Activated B cell treated with CpG ODN at 0.5 μM for 24 hours (primary cell): ENCODE results near the gene C16orf87. TPM values are rescaled to one million over a fixed set of nuclear protein-coding genes. Genes with fewer than 3 reads are reported as not detected.
A peak's percentile ranks its signal among the peaks of the same experiment; 100 is the strongest.

ENCODE experiments used
- ATAC-seq: fragments of 200-7000 bp; cut with Tn5 transposase; one replicate; pipeline ENCODE4 v1.10.0; 2021; ENCODE audit warnings: low read depth, mild to moderate bottlenecking, moderate library complexity
- CTCF ChIA-PET: fragments of 350-600 bp; sonication (Branson Sonifier 250); formaldehyde crosslinking; loops from one replicate; lab custom pipeline; 2021; ENCODE audit warnings: antibody characterized with exemption; lab: Charles Lee
- POLR2A ChIA-PET: fragments of 350-600 bp; sonication (Branson Sonifier 250); formaldehyde crosslinking; loops from one replicate; lab custom pipeline; 2021; ENCODE audit warnings: antibody characterized with exemption; lab: Charles Lee
- DNase-seq: peaks from one replicate; pipeline ENCODE4 v3.0.0; 2022
- H3K27ac Mint-ChIP-seq: one replicate; pipeline ENCODE4 v1.8.0; 2020; ENCODE audit warnings: mixed read lengths
- H3K27me3 Mint-ChIP-seq: one replicate; pipeline ENCODE4 v1.8.0; 2021; ENCODE audit warnings: mixed read lengths
- H3K36me3 Mint-ChIP-seq: one replicate; pipeline ENCODE4 v1.8.0; 2021; ENCODE audit warnings: low read depth, mixed read lengths
- H3K4me1 Mint-ChIP-seq: one replicate; pipeline ENCODE4 v1.8.0; 2021; ENCODE audit warnings: mixed read lengths
- H3K4me3 Mint-ChIP-seq: one replicate; pipeline ENCODE4 v1.8.0; 2020; ENCODE audit warnings: mild to moderate bottlenecking, mixed read lengths
- H3K9me3 Mint-ChIP-seq: one replicate; pipeline ENCODE4 v1.8.0; 2020; ENCODE audit warnings: mixed read lengths
- intact Hi-C: fragments of 100-400 bp; cut with micrococcal nuclease; formaldehyde crosslinking; loops from one replicate; pipeline ENCODE4 v1.15.1; 2024
- total RNA-seq: library from RNA; stranded (reverse); gene quantifications from 2 replicates; pipeline ENCODE4 v1.2.3, GENCODE V29; 2022
- TF ChIP-seq, protein P1 (sequence below): fragments of 200-600 bp; IDR thresholded peaks from one replicate; pipeline ENCODE4 v1.8.0; 2022; ENCODE audit warnings: antibody characterized with exemption, mild to moderate bottlenecking

C16orf87 gene
- total RNA-seq, 1 donor from 2014 or later = 16.6 TPM

DNA sequence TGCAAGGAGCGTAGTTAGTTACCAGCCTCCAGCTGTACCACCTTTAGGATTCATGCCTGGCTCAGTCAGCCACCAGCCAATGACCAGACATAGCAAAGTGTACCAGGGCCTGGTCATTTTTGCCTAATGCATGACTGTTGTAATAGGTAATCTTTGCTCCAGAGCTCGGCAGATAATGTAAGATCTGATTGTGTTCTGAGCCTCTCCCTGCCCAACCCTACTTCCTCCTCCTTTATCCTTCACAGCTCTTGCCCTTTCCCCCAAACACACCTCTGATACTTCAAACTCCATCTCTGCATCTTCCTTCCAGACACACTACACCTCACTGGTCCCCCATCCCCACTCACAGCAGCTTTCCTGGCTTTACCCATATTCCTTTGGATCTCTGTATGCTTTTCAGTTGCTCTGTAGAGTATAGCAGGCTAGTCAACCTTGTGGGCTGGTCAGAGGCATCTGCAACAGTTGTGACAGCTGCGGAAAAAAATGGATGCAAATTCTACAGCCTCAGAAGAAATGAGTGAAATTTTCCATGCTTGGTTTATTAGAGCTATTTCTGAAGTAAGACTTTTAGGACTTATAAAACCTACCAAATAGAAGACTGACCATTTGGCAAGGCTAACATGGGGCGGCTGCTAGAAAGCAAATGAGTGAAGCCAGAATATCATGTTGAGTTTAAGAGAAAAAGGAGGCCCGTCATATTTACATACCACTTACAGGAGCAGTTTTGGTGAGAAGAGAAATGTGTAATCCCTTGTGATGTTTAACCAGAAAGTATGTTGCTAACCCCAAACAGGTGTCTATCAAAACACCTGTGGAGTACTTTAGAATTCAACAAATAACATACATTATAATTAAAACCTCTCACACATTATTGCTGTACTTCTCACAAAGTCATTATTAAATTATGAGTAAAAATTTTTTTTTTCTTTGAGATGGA is 19.9 kb upstream of the C16orf87 start:
- no peaks in the 10 kb centered on the region for H3K9me3 Mint-ChIP-seq
- peak overlapping the region; percentile 81 for H3K27ac Mint-ChIP-seq
- no peaks in the 10 kb centered on the region for H3K36me3 Mint-ChIP-seq
- TF ChIP-seq, protein P1, sequence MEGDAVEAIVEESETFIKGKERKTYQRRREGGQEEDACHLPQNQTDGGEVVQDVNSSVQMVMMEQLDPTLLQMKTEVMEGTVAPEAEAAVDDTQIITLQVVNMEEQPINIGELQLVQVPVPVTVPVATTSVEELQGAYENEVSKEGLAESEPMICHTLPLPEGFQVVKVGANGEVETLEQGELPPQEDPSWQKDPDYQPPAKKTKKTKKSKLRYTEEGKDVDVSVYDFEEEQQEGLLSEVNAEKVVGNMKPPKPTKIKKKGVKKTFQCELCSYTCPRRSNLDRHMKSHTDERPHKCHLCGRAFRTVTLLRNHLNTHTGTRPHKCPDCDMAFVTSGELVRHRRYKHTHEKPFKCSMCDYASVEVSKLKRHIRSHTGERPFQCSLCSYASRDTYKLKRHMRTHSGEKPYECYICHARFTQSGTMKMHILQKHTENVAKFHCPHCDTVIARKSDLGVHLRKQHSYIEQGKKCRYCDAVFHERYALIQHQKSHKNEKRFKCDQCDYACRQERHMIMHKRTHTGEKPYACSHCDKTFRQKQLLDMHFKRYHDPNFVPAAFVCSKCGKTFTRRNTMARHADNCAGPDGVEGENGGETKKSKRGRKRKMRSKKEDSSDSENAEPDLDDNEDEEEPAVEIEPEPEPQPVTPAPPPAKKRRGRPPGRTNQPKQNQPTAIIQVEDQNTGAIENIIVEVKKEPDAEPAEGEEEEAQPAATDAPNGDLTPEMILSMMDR = no peak
- H3K4me1 Mint-ChIP-seq = peaks cover 17% of the 10 kb centered on the region
- POLR2A ChIA-PET = interaction anchor here (0.9 kb wide), 1 partner anchor 190 kb away, joined by 5 read pairs; no protein-coding TSS in a partner anchor
- intact Hi-C loops = loop anchor here (5.0 kb wide), 1 partner anchor 186 kb away; no protein-coding TSS in a partner anchor
- ATAC-seq (peak; percentile 67), DNase-seq (no peak)
- CTCF ChIA-PET = interaction anchor here (0.7 to 3.9 kb wide), 7 partner anchors 58 to 187 kb away, joined by 3 to 57 read pairs (median 3); no protein-coding TSS in a partner anchor
- H3K27me3 Mint-ChIP-seq = no peaks in the 10 kb centered on the region
- H3K4me3 Mint-ChIP-seq = no peak overlapping the region

DNA sequence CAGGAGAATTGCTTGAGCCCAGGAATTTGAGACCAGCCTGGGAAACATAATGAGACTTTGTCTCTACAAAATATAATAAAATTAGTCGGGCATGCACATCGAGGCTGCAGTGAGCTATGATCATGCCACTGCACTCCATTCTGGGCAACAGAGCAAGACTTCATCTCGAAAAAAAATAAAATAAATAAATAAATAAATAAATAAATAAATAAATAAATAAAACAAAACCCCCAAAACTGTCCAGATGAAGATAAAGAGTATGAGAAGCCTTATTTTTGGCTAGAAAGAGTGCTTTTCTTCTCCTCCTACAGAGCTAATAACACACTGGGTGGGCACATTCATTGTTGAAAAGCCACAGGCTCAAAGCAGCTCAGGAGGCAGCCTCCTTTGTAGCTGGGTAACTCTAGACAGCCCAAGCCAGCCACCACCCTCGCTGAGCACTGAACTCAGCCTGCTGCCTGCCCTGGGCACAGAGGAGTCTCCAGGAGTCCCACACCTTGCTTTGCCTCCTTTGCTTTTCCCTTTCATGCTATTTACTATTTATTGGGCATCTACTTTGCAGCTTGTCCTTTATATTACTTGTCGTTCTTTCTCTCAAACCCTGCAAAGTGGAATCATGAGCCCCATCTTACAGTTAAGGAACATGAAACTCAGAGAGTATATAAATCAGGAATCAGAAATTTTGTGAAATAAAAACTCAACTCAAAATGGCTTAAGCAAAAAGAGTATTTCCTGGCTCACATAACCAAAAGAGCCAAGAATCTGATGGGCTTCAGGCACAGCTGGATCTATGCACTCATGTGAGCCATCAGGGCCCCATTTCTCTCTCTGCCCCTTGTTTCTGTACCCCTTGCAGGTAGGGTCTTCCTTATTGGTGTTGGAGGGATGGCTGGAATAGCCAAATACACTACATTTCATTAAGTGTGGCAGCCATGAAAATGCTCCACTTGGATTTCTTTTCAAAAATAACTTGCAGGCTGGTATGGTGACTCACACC is 18.1 kb upstream of the C16orf87 start:
- intact Hi-C loops = no loop called here

DNA sequence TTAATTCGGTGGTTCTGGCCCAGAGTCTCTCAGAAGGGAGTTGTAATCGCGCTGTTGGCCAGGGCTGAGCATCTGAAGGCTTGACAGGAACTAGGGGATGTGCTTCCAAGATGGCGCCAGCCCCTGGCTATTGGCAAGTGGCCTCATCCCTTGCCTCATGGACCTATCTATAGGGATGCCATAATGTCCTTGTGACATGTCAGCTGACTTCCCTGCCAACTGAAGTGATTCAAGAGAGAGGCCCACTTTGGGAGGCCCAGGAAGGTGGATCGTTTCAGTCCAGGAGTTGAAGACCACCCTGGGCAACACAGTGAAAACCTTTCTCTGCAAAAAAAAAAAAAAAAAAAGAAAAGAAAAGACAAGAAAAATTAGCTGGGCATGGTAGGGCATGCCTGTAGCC is 15.0 kb upstream of the C16orf87 start:
- peaks cover 4% of the 10 kb centered on the region for H3K4me1 Mint-ChIP-seq
- POLR2A ChIA-PET = interaction anchor here (0.7 kb wide), 1 partner anchor 8 kb away, joined by 13 read pairs; no protein-coding TSS in a partner anchor
- H3K4me3 Mint-ChIP-seq = no peak overlapping the region
- H3K36me3 Mint-ChIP-seq = no peaks in the 10 kb centered on the region
- no peaks in the 10 kb centered on the region for H3K9me3 Mint-ChIP-seq
- CTCF ChIA-PET = interaction anchor here (0.6 to 2.4 kb wide), 3 partner anchors 8 to 248 kb away, joined by 3 to 9 read pairs (median 3); no protein-coding TSS in a partner anchor
- no peak for DNase-seq
- TF ChIP-seq, protein P1 = no peak
- intact Hi-C loops = no loop called here
- H3K27ac Mint-ChIP-seq = no peak overlapping the region
- no peak for ATAC-seq
- H3K27me3 Mint-ChIP-seq = no peaks in the 10 kb centered on the region

More for the DNA sequence above, 18.1 kb upstream of the C16orf87 start:
- Mint-ChIP-seq H3K4me3 (no peak overlapping the region), H3K4me1 (peaks cover 17% of the 10 kb centered on the region), H3K27me3 (no peaks in the 10 kb centered on the region), H3K36me3 (no peaks in the 10 kb centered on the region), H3K9me3 (no peaks in the 10 kb centered on the region), H3K27ac (no peak overlapping the region)
- ATAC-seq (no peak), DNase-seq (no peak)
- ChIA-PET CTCF (interaction anchor here (1.2 kb wide), 1 partner anchor 175 kb away, joined by 3 read pairs; no protein-coding TSS in a partner anchor), POLR2A (no interaction called here)
- TF ChIP-seq, protein P1 = no peak

DNA sequence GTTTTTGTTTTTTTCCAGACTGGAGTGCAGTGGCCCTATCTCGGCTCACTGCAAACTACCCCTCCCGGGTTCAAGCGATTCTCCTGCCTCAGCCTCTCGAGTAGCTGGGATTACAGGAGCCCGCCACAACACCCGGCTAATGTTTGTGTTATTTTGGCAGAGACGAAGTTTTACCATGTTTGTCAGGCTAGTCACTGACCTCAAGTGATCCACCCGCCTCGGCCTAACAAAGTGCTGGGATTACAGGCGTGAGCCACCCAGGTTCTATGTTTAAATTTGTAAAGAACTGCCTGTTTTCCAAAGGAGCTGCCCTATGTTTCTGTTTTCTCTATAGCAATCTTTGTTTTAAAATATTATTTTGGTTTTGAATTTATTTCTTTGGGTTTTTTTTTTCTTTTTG is 13.8 kb upstream of the C16orf87 start:
- Mint-ChIP-seq H3K9me3 (no peaks in the 10 kb centered on the region), H3K4me3 (no peak overlapping the region)
- intact Hi-C loops = no loop called here

More for the DNA sequence above, 13.8 kb upstream of the C16orf87 start:
- TF ChIP-seq, protein P1 = no peak
- H3K27me3 Mint-ChIP-seq = no peaks in the 10 kb centered on the region
- ChIA-PET POLR2A (interaction anchor here (1.4 kb wide), 2 partner anchors 13 to 101 kb away, joined by 3 read pairs; no protein-coding TSS in a partner anchor), CTCF (interaction anchor here (1.1 to 2.4 kb wide), 2 partner anchors 9 to 86 kb away, joined by 3 to 9 read pairs; no protein-coding TSS in a partner anchor)
- H3K27ac Mint-ChIP-seq = no peak overlapping the region
- no peaks in the 10 kb centered on the region for H3K36me3 Mint-ChIP-seq
- no peak for ATAC-seq
- no peak for DNase-seq
- H3K4me1 Mint-ChIP-seq = no peaks in the 10 kb centered on the region
